ENCODE results near the gene TTC13. TPM values are rescaled to one million over a fixed set of nuclear protein-coding genes. Genes with fewer than 3 reads are reported as not detected.

TTC13 gene
- total and polyA plus RNA-seq, 4 donors = 2.6 to 17.5 (median 6.8) TPM

DNA sequence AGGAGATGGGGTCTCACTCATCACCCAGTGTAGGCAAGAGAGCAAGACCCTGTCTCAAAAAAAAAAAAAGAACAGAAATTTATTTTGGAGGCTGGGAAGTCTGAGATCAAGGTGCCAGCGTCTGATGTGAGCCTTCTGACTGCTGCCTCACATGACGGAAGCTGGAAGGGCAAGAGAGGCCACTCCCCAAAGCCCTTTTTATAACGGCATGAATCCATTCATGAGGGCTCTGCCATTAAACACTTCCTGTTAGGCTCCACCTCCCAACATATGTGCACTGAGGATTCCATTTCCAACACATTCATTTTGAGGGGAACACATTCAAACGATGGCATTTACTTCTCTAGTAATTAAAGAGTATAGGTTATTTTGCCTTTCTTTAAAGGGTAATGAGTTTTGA lies 59.5 kb downstream of the TTC13 start:
- H3K9ac ChIP-seq (ENCODE audit: low read depth in 1 of 2, low read length in 2 of 2) = no peak overlapping the region
- 69% methylated on average over 4 of the region's 4 CpGs for WGBS
- DNase-seq (ENCODE audit: low spot score) = no peak
- H3K27ac ChIP-seq (ENCODE audit: low read depth in 1 of 2, low read length in 2 of 2) = no peak overlapping the region
- H3K36me3 ChIP-seq (ENCODE audit: control insufficient read depth in 4 of 4, insufficient read depth in 3 of 4, low read depth in 1 of 4, low read length in 3 of 4) = peaks cover 5 to 34% (median 22%) of the 10 kb centered on the region in 4 donors
- no peaks in the 10 kb centered on the region for H3K4me1 ChIP-seq (ENCODE audit: control insufficient read depth in 4 of 4, insufficient read depth in 4 of 4, low read length in 3 of 4)
- H3K4me3 ChIP-seq (ENCODE audit: low read depth in 1 of 3, low read length in 3 of 3) = no peak overlapping the region
- no peaks in the 10 kb centered on the region for H3K9me3 ChIP-seq (ENCODE audit: control insufficient read depth in 4 of 4, low read length in 3 of 4)
- TF ChIP-seq NR2F2 (IDR thresholded peaks at IDR 0.05) (no peak), HNF4A (conservative IDR thresholded peaks at IDR 0.05) (no peak), RAD21 (IDR thresholded peaks at IDR 0.05) (no peak), FOXA1 (IDR thresholded peaks at IDR 0.05) (no peak), TAF1 (conservative IDR thresholded peaks at IDR 0.05) (no peak), EGR1 (IDR thresholded peaks at IDR 0.05; ENCODE audit: low read depth in 2 of 2) (no peak), RXRA (IDR thresholded peaks at IDR 0.05) (no peak), YY1 (IDR thresholded peaks at IDR 0.05) (no peak), HNF4G (IDR thresholded peaks at IDR 0.05) (no peak), GABPA (IDR thresholded peaks at IDR 0.05 in 1 of 2, conservative IDR thresholded peaks at IDR 0.05 in 1 of 2) (no peak), FOXA2 (IDR thresholded peaks at IDR 0.05) (no peak), SP1 (IDR thresholded peaks at IDR 0.05) (no peak), JUND (IDR thresholded peaks at IDR 0.05) (no peak)
- TF ChIP-seq, protein P1, sequence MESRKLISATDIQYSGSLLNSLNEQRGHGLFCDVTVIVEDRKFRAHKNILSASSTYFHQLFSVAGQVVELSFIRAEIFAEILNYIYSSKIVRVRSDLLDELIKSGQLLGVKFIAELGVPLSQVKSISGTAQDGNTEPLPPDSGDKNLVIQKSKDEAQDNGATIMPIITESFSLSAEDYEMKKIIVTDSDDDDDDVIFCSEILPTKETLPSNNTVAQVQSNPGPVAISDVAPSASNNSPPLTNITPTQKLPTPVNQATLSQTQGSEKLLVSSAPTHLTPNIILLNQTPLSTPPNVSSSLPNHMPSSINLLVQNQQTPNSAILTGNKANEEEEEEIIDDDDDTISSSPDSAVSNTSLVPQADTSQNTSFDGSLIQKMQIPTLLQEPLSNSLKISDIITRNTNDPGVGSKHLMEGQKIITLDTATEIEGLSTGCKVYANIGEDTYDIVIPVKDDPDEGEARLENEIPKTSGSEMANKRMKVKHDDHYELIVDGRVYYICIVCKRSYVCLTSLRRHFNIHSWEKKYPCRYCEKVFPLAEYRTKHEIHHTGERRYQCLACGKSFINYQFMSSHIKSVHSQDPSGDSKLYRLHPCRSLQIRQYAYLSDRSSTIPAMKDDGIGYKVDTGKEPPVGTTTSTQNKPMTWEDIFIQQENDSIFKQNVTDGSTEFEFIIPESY (IDR thresholded peaks at IDR 0.05) = no peak
- TF ChIP-seq, protein P2, sequence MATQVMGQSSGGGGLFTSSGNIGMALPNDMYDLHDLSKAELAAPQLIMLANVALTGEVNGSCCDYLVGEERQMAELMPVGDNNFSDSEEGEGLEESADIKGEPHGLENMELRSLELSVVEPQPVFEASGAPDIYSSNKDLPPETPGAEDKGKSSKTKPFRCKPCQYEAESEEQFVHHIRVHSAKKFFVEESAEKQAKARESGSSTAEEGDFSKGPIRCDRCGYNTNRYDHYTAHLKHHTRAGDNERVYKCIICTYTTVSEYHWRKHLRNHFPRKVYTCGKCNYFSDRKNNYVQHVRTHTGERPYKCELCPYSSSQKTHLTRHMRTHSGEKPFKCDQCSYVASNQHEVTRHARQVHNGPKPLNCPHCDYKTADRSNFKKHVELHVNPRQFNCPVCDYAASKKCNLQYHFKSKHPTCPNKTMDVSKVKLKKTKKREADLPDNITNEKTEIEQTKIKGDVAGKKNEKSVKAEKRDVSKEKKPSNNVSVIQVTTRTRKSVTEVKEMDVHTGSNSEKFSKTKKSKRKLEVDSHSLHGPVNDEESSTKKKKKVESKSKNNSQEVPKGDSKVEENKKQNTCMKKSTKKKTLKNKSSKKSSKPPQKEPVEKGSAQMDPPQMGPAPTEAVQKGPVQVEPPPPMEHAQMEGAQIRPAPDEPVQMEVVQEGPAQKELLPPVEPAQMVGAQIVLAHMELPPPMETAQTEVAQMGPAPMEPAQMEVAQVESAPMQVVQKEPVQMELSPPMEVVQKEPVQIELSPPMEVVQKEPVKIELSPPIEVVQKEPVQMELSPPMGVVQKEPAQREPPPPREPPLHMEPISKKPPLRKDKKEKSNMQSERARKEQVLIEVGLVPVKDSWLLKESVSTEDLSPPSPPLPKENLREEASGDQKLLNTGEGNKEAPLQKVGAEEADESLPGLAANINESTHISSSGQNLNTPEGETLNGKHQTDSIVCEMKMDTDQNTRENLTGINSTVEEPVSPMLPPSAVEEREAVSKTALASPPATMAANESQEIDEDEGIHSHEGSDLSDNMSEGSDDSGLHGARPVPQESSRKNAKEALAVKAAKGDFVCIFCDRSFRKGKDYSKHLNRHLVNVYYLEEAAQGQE (IDR thresholded peaks at IDR 0.05) = no peak
- TF ChIP-seq, protein P3, sequence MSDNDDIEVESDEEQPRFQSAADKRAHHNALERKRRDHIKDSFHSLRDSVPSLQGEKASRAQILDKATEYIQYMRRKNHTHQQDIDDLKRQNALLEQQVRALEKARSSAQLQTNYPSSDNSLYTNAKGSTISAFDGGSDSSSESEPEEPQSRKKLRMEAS (IDR thresholded peaks at IDR 0.05) = no peak
- TF ChIP-seq, protein P4, sequence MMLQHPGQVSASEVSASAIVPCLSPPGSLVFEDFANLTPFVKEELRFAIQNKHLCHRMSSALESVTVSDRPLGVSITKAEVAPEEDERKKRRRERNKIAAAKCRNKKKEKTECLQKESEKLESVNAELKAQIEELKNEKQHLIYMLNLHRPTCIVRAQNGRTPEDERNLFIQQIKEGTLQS (IDR thresholded peaks at IDR 0.05) = no peak
- TF ChIP-seq, protein P5, sequence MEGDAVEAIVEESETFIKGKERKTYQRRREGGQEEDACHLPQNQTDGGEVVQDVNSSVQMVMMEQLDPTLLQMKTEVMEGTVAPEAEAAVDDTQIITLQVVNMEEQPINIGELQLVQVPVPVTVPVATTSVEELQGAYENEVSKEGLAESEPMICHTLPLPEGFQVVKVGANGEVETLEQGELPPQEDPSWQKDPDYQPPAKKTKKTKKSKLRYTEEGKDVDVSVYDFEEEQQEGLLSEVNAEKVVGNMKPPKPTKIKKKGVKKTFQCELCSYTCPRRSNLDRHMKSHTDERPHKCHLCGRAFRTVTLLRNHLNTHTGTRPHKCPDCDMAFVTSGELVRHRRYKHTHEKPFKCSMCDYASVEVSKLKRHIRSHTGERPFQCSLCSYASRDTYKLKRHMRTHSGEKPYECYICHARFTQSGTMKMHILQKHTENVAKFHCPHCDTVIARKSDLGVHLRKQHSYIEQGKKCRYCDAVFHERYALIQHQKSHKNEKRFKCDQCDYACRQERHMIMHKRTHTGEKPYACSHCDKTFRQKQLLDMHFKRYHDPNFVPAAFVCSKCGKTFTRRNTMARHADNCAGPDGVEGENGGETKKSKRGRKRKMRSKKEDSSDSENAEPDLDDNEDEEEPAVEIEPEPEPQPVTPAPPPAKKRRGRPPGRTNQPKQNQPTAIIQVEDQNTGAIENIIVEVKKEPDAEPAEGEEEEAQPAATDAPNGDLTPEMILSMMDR (IDR thresholded peaks at IDR 0.05; ENCODE audit: low read depth, low read length, missing input control) = no peak
- no peaks in the 10 kb centered on the region for H3K27me3 ChIP-seq (ENCODE audit: control insufficient read depth in 4 of 4, insufficient read depth in 4 of 4, low read length in 3 of 4)
